ENCODE measurements around the gene TEKT2. TPM values are rescaled to one million over a fixed set of nuclear protein-coding genes. Genes with fewer than 3 reads are reported as not detected.

TEKT2 gene
- total RNA-seq, 1 donor from 2014 or later = not detected

DNA sequence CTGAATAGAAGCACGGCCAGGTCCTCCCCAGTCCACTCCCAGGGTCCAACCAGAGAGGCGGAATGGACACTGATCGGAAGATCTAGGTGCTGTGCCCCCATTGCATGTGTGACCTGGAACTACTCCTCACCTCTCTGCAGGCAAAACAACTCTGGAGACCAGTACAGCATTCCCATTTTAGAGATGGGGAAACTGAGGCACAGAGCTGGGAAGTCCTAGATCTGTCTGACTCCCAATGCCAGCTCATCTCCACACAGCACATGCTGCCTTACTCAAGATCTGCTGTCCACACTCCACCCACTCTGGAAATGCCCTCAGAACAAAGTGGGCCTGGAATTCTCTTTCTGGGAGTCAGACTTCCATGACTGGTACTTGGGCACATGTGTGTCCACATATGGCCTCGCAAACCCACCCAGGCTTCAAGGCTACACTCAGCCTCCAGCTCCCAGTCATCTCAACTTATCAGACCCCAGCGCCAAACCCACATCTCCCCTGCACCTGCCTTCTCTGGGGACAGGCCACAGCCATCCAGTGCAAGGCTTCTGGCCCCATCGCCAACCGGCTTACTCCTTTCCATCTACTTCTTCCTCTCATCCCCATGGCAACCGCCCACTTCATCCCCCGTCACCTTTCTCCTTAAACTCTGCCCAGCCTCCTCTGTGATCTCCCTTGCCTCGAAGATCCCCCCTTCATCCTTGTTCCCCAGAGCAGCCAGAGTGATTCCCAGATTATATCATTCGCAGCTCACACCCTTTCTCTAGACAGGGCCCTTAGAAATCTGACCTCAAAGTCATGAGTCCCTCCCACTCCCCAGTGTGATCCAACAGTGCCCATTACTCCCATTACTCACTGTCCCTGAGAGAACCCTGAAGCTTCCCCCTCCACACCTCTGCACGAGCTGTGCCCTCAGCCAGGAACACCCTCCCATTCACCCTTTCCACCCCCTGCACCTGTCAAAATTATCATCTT, 38.5 kb downstream of the TEKT2 start:
- peak overlapping the region; percentile 23 for H3K27ac ChIP-seq (replicated peaks)
- peaks cover 22% of the 10 kb centered on the region for H3K27me3 ChIP-seq (ENCODE audit: low read depth)
- H3K4me1 ChIP-seq = peaks cover 14% of the 10 kb centered on the region
- TF ChIP-seq, protein P1, sequence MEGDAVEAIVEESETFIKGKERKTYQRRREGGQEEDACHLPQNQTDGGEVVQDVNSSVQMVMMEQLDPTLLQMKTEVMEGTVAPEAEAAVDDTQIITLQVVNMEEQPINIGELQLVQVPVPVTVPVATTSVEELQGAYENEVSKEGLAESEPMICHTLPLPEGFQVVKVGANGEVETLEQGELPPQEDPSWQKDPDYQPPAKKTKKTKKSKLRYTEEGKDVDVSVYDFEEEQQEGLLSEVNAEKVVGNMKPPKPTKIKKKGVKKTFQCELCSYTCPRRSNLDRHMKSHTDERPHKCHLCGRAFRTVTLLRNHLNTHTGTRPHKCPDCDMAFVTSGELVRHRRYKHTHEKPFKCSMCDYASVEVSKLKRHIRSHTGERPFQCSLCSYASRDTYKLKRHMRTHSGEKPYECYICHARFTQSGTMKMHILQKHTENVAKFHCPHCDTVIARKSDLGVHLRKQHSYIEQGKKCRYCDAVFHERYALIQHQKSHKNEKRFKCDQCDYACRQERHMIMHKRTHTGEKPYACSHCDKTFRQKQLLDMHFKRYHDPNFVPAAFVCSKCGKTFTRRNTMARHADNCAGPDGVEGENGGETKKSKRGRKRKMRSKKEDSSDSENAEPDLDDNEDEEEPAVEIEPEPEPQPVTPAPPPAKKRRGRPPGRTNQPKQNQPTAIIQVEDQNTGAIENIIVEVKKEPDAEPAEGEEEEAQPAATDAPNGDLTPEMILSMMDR (IDR thresholded peaks at IDR 0.05; ENCODE audit: borderline replicate concordance) = no peak
- H3K4me3 ChIP-seq = no peak overlapping the region
- no peaks in the 10 kb centered on the region for H3K36me3 ChIP-seq
- intact Hi-C loops (cut with micrococcal nuclease) = no loop called here
- no peaks in the 10 kb centered on the region for H3K9me3 ChIP-seq (replicated peaks)
- DNase-seq = no peak

DNA sequence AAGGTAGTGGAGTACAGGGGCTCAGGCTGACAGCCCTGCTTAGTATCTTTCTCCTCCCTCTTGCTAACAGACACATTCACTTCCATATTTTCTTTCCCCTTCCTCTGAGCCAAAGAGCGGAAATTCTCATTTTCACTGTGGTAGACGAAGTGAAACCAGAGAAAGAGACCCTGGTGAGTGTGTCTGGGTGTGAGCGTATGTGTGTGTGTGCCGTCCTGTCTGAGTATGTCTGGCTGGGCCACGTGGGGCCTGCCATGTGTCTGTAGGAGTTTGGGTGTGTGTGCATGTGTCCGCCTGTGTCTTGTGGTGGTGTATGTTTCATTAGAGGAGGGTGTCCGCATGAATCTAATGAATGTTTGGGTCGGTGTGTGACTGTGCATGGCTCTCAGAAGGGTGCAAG, 39.5 kb downstream of the TEKT2 start:
- Histone ChIP-seq H3K27me3 (ENCODE audit: low read depth) (peaks cover 22% of the 10 kb centered on the region), H3K9me3 (replicated peaks) (no peaks in the 10 kb centered on the region), H3K4me3 (no peak overlapping the region), H3K36me3 (no peaks in the 10 kb centered on the region), H3K27ac (replicated peaks) (peak overlapping the region; percentile 23), H3K4me1 (peaks cover 14% of the 10 kb centered on the region)
- TF ChIP-seq, protein P1 (IDR thresholded peaks at IDR 0.05; ENCODE audit: borderline replicate concordance) = no peak
- intact Hi-C loops (cut with micrococcal nuclease) = no loop called here
- no peak for DNase-seq

DNA sequence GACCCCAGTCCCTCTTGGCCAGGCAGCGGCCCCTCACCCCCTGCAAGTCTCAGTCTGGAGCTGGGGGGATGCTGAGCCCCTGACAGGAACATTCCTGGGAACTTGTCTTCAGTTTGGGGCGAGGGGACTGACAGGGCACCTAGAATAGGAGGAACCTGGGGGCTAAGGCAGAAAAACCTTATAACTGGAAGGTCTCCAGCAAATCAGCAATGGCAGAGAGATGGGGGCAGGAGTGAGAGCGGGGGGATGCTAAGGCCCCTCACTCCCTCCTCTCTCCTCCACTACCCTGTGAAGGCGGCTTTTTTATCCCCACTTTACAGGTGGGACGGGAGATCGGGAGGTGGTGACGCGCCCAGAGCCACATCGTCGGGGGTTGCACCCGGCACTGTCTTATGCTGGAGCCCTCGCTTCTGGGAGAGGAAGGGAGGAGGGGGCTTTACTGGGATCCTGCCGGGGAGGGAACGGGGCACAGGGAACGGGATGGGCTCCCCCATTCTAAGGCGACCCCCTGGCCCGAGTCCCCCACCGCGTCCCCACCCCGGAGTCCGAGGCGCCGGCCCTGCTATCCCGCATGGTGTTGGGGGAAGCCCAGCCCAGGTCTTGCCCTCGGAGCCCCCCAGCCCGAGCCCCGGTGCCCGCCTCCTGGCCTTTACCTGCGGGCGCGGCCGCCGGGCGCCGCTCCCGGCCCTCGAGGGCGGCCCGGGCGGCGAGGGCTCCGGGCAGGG, 40.7 kb downstream of the TEKT2 start:
- H3K9me3 ChIP-seq (replicated peaks) = no peaks in the 10 kb centered on the region
- intact Hi-C loops (cut with micrococcal nuclease) = no loop called here
- peaks cover 22% of the 10 kb centered on the region for H3K27me3 ChIP-seq (ENCODE audit: low read depth)
- peak overlapping the region; percentile 61 for H3K4me3 ChIP-seq
- no peak for DNase-seq
- H3K27ac ChIP-seq (replicated peaks) = no peak overlapping the region
- H3K36me3 ChIP-seq = no peaks in the 10 kb centered on the region
- H3K4me1 ChIP-seq = peaks cover 14% of the 10 kb centered on the region
- TF ChIP-seq, protein P1 (IDR thresholded peaks at IDR 0.05; ENCODE audit: borderline replicate concordance) = no peak

GRCh38 chr1:36125129-36125991, 41.5 kb downstream of the TEKT2 start, which contains the start of gene COL8A2:
TSS of gene COL8A2 (minus strand) at chr1:36125222. CDS start at chr1:36100242, 24,980 bp downstream.
- H3K27me3 ChIP-seq (ENCODE audit: low read depth) = peaks cover 22% of the 10 kb centered on the region
- peaks cover 14% of the 10 kb centered on the region for H3K4me1 ChIP-seq
- H3K4me3 ChIP-seq = peak within 1 kb of the TSS; percentile 61
- no peak within 1 kb of the TSS for H3K27ac ChIP-seq (replicated peaks)
- no peaks in the 10 kb centered on the region for H3K36me3 ChIP-seq
- intact Hi-C loops (cut with micrococcal nuclease) = no loop called here
- DNase-seq = peak; percentile 46
- TF ChIP-seq, protein P1 (IDR thresholded peaks at IDR 0.05; ENCODE audit: borderline replicate concordance) = no peak
- H3K9me3 ChIP-seq (replicated peaks) = no peaks in the 10 kb centered on the region

Data from left ventricle myocardium inferior (tissue), 1 donor.